GM19238 (cell line): ENCODE results near the gene DSP.

Experiments used
- DNase-seq: peaks from one replicate; pipeline ENCODE4 v3.0.0; 2011; ENCODE audit warnings: low spot score; ENCODE audit not compliant: insufficient read length

DSP gene

DNA sequence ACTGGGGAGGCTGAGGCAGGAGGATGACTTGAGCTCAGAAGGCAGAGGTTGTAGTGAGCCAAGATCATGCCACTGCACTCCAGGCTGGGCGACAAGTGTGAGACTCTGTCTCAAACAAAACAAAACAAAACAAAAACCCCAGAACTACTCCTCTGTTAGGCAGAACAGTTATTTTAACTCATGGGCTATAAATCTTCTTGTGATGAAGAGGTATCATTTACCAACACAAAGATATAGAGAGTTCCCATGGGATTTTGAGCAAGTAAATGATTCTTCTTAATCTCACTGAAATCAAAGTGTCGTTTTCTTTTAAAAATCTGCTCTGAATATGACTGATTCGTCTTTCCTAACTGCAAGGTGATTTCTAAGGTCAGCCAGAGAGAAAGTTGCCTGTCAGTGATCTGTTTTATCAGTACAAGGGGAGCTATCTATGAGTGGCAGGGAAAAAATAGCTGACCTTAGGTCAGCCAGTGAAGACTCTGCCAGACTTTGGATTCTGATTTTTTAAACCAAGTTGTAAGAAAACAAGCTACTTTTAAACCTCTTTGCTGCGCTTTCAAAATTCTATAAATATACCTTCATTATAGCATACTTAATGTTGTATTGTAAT, 3.8 kb upstream of the DSP start:
- no peak for DNase-seq

- DNase-seq, result no peak
Observed at GRCh38 chr6:7538484-7538883, 3.0 kb upstream of the DSP start.

GRCh38 chr6:7540595-7540994, 876 bp upstream of the DSP start:
- DNase-seq, result no peak

DNA sequence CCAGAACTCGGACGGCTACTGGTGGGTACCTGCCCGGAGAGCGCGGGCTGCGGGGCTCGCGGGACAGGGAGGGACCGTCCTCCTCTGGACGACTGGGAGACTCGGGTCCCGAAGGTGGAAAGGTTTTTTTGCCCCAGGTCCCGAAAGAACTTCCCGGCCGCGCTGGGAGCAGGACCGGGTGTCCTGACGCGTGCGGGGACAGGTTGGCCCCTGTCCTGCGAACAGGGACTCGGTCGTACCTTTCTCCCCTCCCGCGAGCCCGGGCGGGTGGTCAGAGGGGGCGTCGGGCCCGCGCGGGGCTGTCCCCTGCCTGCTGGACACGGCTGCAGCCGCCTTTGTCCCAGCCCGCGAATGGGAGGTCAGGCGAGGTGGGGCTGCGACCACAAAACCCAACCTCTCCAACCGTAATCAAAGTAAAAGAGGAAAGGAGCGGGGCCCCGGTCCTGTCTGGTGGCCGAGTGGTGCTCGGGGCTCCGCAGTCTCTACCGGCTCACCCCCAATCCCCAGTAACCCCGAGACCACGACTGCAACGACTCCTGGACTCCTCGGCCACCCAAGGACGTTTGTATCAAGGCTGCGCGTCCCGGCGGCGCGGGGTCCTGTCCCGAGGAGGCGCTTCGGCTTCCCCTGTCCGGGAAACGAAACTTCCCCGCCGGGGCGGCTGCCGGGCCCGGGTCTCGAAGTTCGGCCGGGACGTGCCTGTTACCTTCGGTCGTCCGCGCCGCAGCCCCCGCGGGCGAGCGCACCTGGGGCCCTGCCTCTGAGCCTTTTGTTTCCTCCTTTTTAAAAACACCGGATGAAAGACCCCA, 798 bp downstream of the DSP start:
- no peak for DNase-seq

DNA sequence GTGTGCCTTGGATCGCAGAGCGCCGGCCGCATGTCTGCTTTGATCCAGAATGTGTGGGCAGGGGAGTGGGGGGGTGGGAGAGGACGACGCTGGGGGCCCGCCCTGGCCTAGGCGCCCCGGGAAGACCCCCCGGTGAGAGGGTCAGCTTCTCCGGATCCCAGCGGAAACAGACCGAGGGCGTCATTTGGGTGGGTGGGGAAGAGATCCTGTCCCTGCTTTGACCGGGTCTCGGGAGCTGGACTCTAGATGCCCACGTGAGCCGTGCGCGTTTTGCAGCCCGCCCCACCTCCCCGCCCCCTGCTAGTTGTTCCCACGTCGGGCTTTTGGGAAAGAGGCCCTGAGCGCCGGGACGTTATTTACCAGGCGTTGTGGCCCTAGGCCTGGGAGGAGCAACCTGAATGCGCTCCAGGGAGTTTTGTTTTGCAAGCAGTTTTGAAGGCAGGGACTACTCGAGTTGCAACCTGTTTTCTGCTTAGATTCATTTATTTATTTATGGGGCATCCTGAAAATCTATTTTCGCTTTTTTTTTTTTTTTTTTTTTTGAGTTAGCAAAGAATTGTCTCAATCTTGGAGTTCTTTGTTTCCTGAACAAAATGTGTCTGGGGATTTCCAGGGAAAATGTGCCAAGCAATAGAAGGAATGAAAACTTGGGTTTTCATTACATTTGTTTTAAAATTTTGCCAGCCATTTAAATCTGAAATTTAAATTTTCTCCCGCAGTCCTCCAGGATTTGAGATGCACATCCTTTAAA, 1.6 kb downstream of the DSP start:
- DNase-seq, result no peak

- no peak for DNase-seq
Observed at GRCh38 chr6:7543789-7544424, 2.4 kb downstream of the DSP start.

- DNase-seq, result no peak
Observed at GRCh38 chr6:7544597-7544996, 3.1 kb downstream of the DSP start.

GRCh38 chr6:7545316-7546019, 4.0 kb downstream of the DSP start:
- no peak for DNase-seq

DNA sequence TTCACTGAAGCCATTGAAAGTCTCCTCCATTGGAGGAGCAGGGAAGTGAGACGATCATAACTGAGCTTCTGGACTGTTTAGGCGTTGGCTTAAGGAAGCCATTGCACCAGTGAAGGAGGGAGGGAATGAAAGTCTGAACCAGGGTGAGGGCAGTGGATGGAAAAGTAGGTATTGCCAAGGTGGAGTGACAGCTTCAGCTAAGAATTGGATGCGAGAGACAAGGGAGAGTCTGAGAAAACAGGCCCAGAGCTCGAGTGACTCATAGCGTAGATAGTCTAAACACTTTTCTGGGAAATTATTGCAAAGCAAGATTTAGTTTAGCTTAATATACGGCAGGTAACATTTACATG, 4.5 kb downstream of the DSP start:
- no peak for DNase-seq

- DNase-seq, result no peak
Observed at GRCh38 chr6:7546383-7546782, 4.9 kb downstream of the DSP start.

DNA sequence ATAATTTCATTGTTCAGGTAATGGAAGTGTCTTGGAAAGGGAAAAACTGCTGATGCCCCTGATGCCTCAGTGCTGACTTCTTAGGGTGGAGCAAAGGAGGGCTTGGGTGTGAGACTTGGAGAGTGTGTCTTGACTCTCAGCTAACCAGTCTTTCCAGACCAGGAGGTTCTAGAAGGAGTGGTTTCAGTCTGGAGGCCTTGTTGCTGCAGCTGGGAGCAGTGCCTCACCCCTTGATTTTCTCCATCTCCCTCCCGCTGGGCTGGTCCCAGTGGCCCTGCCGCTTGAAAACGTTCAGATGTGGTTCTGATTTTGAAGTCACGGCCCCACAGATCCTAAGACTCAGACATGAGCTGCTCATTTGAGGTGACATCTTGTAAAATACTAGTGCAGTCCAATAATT, 5.4 kb downstream of the DSP start:
- no peak for DNase-seq

DNA sequence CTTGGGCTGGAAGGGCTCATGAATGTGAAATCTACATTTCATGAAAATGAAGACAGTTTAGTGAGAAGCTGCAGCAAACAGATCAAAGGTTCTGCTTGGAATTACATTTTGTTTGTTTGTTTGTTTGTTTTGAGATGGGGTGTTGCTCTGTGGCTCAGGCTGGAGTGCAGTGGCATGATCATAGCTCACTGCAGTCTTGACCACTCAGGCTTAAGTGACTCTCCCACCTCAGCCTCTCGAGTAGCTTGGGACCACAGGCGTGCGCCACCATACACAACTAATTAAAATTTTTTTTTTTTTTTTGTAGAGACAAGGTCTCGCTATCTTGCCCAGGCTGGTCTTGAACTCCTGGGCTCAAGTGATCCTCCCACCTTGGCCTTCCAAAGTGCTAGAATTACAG, 5.8 kb downstream of the DSP start:
- no peak for DNase-seq

DNA sequence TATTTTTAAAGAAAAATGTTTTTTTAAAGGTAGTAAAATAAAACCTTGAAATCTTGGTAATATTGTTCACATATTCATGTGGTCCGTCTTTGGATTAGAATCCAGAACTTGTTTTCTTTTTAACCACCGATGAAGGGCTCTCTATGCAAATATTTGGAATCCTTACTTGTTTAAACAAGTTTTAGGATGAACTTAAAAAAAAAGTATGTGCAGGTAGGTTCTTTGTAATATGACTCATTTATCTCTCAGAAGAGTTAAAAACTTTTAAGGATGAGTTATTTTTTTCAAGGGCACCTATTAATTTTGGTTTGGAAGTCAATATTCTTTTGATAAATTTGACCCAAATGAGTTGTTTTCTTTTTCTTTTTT, 8.9 kb downstream of the DSP start:
- no peak for DNase-seq

DNA sequence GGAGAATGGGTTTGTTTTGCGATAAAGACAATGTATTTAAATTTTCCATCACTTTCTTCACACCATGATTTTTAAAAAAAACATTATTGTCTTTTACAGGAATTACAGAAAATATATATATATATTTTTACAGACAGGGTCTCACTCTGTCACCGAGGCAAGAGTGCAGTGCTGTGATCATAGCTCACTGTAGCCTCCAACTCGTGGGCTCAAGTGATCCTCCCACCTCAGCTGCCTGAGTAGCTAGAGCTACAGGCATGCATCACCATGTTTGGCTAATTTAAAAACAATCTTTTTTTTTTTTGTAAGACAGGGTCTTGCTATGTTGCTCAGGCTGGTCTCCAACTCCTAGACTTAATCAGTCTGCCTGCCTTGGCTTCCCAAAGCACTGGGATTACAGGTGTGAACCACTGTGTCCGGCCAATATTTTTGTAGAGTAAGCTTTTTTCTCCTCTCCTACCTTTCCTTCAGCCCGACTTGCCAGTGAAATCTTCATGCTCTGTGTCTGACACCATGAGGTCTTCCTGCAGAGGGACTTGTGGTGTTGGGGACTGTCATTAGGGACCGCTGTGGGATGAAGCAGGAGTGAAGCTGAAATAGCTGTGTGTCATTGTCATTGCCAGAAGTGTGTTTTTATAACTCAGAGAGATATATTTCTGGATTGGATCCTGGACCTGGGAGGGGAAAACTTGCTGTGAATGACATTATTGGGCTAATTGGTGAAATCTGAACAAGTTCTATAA, 13.2 kb downstream of the DSP start:
- DNase-seq, result no peak

- DNase-seq, result no peak
Observed at GRCh38 chr6:7555671-7556070, 14.2 kb downstream of the DSP start.

DNA sequence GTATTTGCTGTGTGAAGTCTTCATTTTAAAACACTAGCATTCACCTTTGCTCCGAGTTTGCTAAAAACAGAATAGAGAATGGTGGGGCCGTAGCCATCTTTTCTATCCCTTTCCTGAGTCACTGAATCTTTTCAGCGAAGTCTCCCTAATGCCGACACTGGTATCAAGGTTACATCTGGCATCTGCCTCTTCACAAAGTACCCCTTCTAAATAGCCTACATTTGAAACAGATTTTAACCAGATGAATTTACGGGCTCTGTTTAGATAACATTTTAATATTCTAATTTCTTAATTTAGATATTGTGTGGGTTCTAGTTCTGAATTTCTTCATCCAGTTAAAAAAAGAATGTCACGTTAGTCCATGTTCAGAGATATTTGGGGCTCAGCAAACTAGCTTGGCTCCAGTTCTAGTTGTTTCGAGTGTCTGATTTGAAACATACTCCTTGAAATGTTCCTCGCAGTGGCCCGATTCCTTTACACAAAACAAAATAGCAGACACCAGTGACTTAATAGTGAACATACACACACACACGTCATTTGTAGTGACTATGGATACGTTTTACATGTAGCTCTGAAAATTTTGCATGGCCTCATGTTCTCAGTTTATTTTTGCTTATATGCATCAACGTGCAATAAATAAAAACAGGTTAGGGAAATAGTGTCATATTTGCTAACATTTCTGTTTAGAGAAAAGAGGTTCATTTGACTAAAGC, 15.1 kb downstream of the DSP start:
- DNase-seq, result no peak

DNA sequence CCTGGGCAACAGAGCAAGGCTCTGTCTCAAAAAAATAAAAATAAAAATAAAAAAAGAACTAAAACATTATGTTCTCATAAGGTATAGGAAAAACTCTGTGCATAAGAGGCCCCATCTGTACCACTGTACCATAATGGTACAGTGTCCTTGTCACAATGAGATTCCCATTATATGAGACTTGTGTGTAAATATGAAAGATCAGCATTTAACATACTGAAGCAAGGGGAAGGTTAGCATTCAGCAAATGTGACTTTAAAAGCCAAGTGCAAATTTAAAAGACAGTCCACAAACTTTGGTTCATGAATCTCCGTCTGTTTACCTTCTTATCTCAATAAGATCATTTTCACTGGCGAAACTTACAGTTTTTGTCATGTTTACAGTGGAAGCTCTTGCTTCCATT, 16.2 kb downstream of the DSP start:
- no peak for DNase-seq

- no peak for DNase-seq
Observed at GRCh38 chr6:7558781-7559180, 17.3 kb downstream of the DSP start.

DNA sequence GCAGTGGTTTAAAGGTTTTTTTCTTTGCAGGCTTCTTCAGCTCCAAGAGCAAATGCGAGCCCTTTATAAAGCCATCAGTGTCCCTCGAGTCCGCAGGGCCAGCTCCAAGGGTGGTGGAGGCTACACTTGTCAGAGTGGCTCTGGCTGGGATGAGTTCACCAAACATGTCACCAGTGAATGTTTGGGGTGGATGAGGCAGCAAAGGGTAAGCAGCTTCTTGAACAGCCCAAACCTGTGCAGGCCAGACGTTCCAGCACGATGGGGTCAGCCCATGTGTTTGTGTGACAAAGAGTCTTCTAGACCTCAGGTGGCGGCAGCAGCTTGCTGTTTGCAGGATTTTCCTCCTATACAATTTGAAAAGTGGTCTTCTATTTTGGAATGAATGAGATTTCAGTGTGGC, 17.7 kb downstream of the DSP start:
- DNase-seq, result no peak

DNA sequence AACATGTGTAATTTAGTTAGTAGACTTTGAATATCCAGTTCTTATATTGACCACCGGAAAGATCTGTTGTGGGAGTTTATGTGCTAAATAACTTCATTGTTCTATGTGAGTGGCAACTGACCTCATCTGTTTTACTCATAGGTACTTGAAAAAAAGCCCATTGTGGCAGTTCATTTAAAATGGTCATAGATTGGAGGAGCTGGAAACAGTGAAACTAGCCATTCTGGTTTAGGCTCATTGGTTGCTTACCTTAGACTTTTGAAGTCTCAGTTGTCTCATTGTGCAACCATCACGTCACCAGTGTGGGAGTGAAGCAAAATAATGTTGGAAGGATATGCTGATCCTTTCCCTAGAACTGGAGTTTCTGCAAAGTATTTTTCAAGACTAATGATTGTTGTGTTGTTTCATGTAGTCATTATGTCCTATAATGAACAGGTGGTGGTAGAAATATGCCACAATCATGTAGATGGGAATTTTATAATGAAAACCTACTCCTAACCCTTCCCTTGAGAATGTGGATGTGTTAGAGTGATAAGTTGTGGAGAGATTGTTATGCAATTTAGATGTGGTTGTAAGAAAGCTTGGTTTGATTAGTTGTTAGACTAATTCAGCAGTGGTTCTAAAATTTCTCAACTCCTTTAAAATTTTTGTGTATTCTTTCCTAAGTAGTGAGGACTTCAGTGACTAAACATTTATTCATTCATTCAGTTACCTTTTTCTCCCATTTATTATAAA, 18.3 kb downstream of the DSP start:
- DNase-seq, result no peak
